KOPT-K1 (cell line): ENCODE data around the gene NME3.
A peak's percentile ranks its signal among the peaks of the same experiment; 100 is the strongest.

Experiments used
- H3K27ac ChIP-seq: fragments of 200-600 bp; sonication (generic); 2 replicates; pipeline ENCODE4 v1.5.1; 2016; ENCODE audit warnings: antibody characterized with exemption, mild to moderate bottlenecking, low read depth, low read length; ENCODE audit not compliant: poor library complexity, severe bottlenecking
- H3K36me3 ChIP-seq: fragments of 200-600 bp; sonication (generic); 2 replicates; pipeline ENCODE4 v1.5.1; 2017; ENCODE audit warnings: antibody characterized with exemption, mild to moderate bottlenecking, low read length, moderate library complexity; ENCODE audit not compliant: insufficient read depth
- H3K9me3 ChIP-seq: fragments of 200-600 bp; sonication (generic); 2 replicates; pipeline ENCODE4 v1.5.1; 2017; ENCODE audit warnings: antibody characterized with exemption, low read length, mild to moderate bottlenecking; ENCODE audit not compliant: insufficient read depth, poor library complexity, severe bottlenecking

NME3 gene

GRCh38 chr16:1778200-1779179 is 7.1 kb upstream of the NME3 start:
- Histone ChIP-seq H3K36me3 (peaks cover 43% of the 10 kb centered on the region; the same call in 1 of the 2 replicates), H3K9me3 (no peaks in the 10 kb centered on the region), H3K27ac (no peak overlapping the region)

- Histone ChIP-seq H3K36me3 (peaks cover 43% of the 10 kb centered on the region; the same call in 1 of the 2 replicates), H3K9me3 (no peaks in the 10 kb centered on the region), H3K27ac (no peak overlapping the region)
Observed at GRCh38 chr16:1777375-1778199, 6.2 kb upstream of the NME3 start.

- Histone ChIP-seq H3K9me3 (no peaks in the 10 kb centered on the region), H3K36me3 (peaks cover 43% of the 10 kb centered on the region; the same call in 1 of the 2 replicates), H3K27ac (no peak overlapping the region)
Observed at GRCh38 chr16:1776991-1777374, 5.6 kb upstream of the NME3 start.

- H3K9me3 ChIP-seq, result no peaks in the 10 kb centered on the region
- no peak overlapping the region for H3K27ac ChIP-seq
- peaks cover 43% of the 10 kb centered on the region; the same call in 1 of the 2 replicates for H3K36me3 ChIP-seq
Observed at GRCh38 chr16:1776672-1776955, 5.3 kb upstream of the NME3 start.

GRCh38 chr16:1775846-1776671 is 4.7 kb upstream of the NME3 start:
- Histone ChIP-seq H3K27ac (no peak overlapping the region), H3K9me3 (no peaks in the 10 kb centered on the region), H3K36me3 (peaks cover 43% of the 10 kb centered on the region; the same call in 1 of the 2 replicates)

- peaks cover 45% of the 10 kb centered on the region; the same call in 1 of the 2 replicates for H3K36me3 ChIP-seq
- H3K27ac ChIP-seq, result no peak overlapping the region
- H3K9me3 ChIP-seq, result no peaks in the 10 kb centered on the region
Observed at GRCh38 chr16:1775006-1775845, 3.9 kb upstream of the NME3 start.

- H3K9me3 ChIP-seq, result no peaks in the 10 kb centered on the region
- H3K27ac ChIP-seq, result peak overlapping the region; percentile 85
- H3K36me3 ChIP-seq, result peaks cover 46% of the 10 kb centered on the region; the same call in 1 of the 2 replicates
Observed at GRCh38 chr16:1774448-1774780, 3.1 kb upstream of the NME3 start.

- Histone ChIP-seq H3K9me3 (no peaks in the 10 kb centered on the region), H3K27ac (peak overlapping the region; percentile 85), H3K36me3 (peaks cover 45% of the 10 kb centered on the region; the same call in 1 of the 2 replicates)
Observed at GRCh38 chr16:1773703-1774447, 2.5 kb upstream of the NME3 start.

GRCh38 chr16:1772908-1773702 is 1.8 kb upstream of the NME3 start, which contains the start of gene MRPS34:
TSS of gene MRPS34 (minus strand) at chr16:1773134. CDS start at chr16:1773119, 15 bp downstream.
- Histone ChIP-seq H3K9me3 (no peaks in the 10 kb centered on the region), H3K27ac (peak within 1 kb of the TSS; percentile 85), H3K36me3 (peaks cover 52% of the 10 kb centered on the region; the same call in 1 of the 2 replicates)

GRCh38 chr16:1772362-1772907 is 1.1 kb upstream of the NME3 start, which contains the start of gene EME2:
TSS of gene EME2 (plus strand) at chr16:1772810. CDS start at chr16:1773228, 418 bp downstream.
- peaks cover 52% of the 10 kb centered on the region; the same call in 1 of the 2 replicates for H3K36me3 ChIP-seq
- no peaks in the 10 kb centered on the region for H3K9me3 ChIP-seq
- H3K27ac ChIP-seq, result peak within 1 kb of the TSS; percentile 85

- no peaks in the 10 kb centered on the region for H3K9me3 ChIP-seq
- peak overlapping the region; percentile 85 for H3K27ac ChIP-seq
- H3K36me3 ChIP-seq, result peaks cover 52% of the 10 kb centered on the region; the same call in 1 of the 2 replicates
Observed at GRCh38 chr16:1771864-1772361, 570 bp upstream of the NME3 start.
